ENCODE data around the gene LTBP1.

The LTBP1 gene

DNA sequence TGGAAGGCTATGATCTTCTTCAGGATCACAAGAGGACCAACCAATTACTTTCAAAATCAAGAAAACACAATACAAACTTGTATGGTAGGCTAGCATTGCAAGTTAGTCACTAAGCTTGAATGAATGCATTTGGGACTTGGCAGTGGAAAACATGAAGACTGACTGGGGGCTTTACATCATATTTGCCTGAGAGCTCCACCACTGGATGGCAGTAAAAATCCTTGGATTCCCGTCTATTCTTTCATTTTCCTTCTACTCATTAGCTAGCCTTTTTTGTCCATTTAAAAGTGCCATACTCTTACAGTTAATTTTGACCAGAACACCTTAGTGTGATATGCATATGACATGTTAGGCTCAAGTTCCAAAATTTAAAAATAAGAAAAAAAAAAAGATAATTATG, 466.2 kb downstream of the LTBP1 start:
- no peaks in the 10 kb centered on the region for H3K27me3 ChIP-seq (ENCODE audit: insufficient read depth, poor library complexity, severe bottlenecking)
- no peak for DNase-seq (ENCODE audit: low read depth in 1 of 2, low spot score in 1 of 2)
- no peak overlapping the region for H3K27ac ChIP-seq (replicated peaks)
- H3K4me3 ChIP-seq (replicated peaks; ENCODE audit: insufficient read depth, low read length), result no peak overlapping the region
- TF ChIP-seq, protein P1, sequence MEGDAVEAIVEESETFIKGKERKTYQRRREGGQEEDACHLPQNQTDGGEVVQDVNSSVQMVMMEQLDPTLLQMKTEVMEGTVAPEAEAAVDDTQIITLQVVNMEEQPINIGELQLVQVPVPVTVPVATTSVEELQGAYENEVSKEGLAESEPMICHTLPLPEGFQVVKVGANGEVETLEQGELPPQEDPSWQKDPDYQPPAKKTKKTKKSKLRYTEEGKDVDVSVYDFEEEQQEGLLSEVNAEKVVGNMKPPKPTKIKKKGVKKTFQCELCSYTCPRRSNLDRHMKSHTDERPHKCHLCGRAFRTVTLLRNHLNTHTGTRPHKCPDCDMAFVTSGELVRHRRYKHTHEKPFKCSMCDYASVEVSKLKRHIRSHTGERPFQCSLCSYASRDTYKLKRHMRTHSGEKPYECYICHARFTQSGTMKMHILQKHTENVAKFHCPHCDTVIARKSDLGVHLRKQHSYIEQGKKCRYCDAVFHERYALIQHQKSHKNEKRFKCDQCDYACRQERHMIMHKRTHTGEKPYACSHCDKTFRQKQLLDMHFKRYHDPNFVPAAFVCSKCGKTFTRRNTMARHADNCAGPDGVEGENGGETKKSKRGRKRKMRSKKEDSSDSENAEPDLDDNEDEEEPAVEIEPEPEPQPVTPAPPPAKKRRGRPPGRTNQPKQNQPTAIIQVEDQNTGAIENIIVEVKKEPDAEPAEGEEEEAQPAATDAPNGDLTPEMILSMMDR (IDR thresholded peaks at IDR 0.05; ENCODE audit: insufficient read depth, low read length), result no peak
- TF ChIP-seq SPI1 (IDR thresholded peaks at IDR 0.05; ENCODE audit: borderline replicate concordance, low read depth) (no peak), POLR2AphosphoS5 (IDR thresholded peaks at IDR 0.05; ENCODE audit: low read depth) (no peak), GABPA (IDR thresholded peaks at IDR 0.05; ENCODE audit: low read depth) (no peak)
- TF ChIP-seq, protein P2, sequence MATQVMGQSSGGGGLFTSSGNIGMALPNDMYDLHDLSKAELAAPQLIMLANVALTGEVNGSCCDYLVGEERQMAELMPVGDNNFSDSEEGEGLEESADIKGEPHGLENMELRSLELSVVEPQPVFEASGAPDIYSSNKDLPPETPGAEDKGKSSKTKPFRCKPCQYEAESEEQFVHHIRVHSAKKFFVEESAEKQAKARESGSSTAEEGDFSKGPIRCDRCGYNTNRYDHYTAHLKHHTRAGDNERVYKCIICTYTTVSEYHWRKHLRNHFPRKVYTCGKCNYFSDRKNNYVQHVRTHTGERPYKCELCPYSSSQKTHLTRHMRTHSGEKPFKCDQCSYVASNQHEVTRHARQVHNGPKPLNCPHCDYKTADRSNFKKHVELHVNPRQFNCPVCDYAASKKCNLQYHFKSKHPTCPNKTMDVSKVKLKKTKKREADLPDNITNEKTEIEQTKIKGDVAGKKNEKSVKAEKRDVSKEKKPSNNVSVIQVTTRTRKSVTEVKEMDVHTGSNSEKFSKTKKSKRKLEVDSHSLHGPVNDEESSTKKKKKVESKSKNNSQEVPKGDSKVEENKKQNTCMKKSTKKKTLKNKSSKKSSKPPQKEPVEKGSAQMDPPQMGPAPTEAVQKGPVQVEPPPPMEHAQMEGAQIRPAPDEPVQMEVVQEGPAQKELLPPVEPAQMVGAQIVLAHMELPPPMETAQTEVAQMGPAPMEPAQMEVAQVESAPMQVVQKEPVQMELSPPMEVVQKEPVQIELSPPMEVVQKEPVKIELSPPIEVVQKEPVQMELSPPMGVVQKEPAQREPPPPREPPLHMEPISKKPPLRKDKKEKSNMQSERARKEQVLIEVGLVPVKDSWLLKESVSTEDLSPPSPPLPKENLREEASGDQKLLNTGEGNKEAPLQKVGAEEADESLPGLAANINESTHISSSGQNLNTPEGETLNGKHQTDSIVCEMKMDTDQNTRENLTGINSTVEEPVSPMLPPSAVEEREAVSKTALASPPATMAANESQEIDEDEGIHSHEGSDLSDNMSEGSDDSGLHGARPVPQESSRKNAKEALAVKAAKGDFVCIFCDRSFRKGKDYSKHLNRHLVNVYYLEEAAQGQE (IDR thresholded peaks at IDR 0.05; ENCODE audit: insufficient replicate concordance, low read depth), result no peak

DNA sequence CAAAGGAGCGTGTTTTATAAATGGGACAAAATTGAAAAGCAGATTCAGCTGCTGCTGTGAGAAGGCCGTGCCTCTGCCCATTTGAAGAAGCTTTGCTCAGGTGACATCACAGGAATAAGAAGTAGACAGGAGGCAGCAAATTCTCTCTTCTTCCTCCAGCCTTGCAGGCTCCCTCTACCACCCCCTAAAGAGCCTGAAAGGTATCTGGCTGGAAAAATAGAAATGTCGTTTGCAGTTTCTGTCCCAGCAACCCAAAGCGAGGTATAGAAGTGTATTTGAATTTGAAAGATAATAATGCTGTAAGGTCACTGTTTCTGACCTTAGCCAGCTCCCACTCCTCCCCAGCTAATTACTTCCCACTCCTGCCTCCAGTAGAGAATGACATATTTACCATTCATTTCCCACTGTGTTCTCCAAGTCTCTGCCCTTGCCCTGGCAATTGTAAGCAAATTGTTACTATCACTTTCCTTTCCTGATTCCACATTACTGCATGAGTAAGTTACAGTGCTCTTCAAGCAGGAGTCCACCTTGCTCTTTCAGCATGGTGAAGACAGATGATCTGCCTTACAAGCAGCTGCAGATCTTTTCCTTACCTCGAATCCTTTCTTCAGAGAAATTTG, 472.9 kb downstream of the LTBP1 start:
- Histone ChIP-seq H3K27me3 (ENCODE audit: insufficient read depth, poor library complexity, severe bottlenecking) (no peaks in the 10 kb centered on the region), H3K27ac (replicated peaks) (no peak overlapping the region), H3K4me3 (replicated peaks; ENCODE audit: insufficient read depth, low read length) (no peak overlapping the region)
- DNase-seq (ENCODE audit: low read depth in 1 of 2, low spot score in 1 of 2), result no peak
- no peak for TF ChIP-seq GABPA (IDR thresholded peaks at IDR 0.05; ENCODE audit: low read depth)
- TF ChIP-seq POLR2AphosphoS5 (IDR thresholded peaks at IDR 0.05; ENCODE audit: low read depth), result no peak
- no peak for TF ChIP-seq SPI1 (IDR thresholded peaks at IDR 0.05; ENCODE audit: borderline replicate concordance, low read depth)
- TF ChIP-seq, protein P2 (IDR thresholded peaks at IDR 0.05; ENCODE audit: insufficient replicate concordance, low read depth), result no peak

DNA sequence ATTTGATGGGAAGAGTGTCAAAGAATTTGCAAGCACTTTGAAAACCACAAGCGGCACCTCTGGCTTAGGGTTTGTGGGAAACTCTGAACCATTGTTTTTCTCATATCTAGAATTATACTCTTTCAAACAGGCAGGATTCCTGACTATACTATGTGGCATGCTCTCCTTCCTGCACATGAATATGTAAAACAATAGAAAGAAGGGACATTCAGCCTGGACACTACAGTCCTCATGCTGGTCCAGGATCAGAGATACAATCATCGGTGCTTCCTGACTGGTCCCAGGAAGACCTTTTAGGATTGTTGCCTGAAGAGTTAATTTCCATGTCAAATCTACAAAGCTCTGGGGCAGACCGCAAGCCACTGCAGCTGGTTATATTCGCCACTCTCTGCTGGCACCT, 474.0 kb downstream of the LTBP1 start:
- no peak overlapping the region for H3K4me3 ChIP-seq (replicated peaks; ENCODE audit: insufficient read depth, low read length)
- DNase-seq (ENCODE audit: low read depth in 1 of 2, low spot score in 1 of 2), result no peak
- H3K27me3 ChIP-seq (ENCODE audit: insufficient read depth, poor library complexity, severe bottlenecking), result no peaks in the 10 kb centered on the region
- no peak overlapping the region for H3K27ac ChIP-seq (replicated peaks)
- TF ChIP-seq, protein P1 (IDR thresholded peaks at IDR 0.05; ENCODE audit: insufficient read depth, low read length), result no peak
- TF ChIP-seq, protein P2 (IDR thresholded peaks at IDR 0.05; ENCODE audit: insufficient replicate concordance, low read depth), result no peak
- no peak for TF ChIP-seq POLR2AphosphoS5 (IDR thresholded peaks at IDR 0.05; ENCODE audit: low read depth)
- TF ChIP-seq GABPA (IDR thresholded peaks at IDR 0.05; ENCODE audit: low read depth), result no peak
- TF ChIP-seq SPI1 (IDR thresholded peaks at IDR 0.05; ENCODE audit: borderline replicate concordance, low read depth), result no peak

All from HL-60 (cell line).